Left renal cortex interstitium (tissue), 4 donors: ENCODE measurements around the gene ROS1. TPM values are rescaled to one million over a fixed set of nuclear protein-coding genes. Genes with fewer than 3 reads are reported as not detected.

Source experiments
- DNase-seq, 4 donors: peaks; one replicate each; pipeline ENCODE4 v3.0.0-alpha.2; 2013; ENCODE audit warnings: low read depth in 4 of 4, low spot score in 2 of 4, missing footprints in 1 of 4
- polyA plus RNA-seq, 4 donors: library from polyadenylated mRNA; unstranded; fragments of 120-200 nt; gene quantifications; one replicate each; pipeline ENCODE4 v1.2.1, GENCODE V29; 2013; ENCODE audit not compliant: insufficient read length in 4 of 4

ROS1 gene
- polyA plus RNA-seq, 4 donors: 0.10 to 0.16 (median 0.13) TPM

DNA sequence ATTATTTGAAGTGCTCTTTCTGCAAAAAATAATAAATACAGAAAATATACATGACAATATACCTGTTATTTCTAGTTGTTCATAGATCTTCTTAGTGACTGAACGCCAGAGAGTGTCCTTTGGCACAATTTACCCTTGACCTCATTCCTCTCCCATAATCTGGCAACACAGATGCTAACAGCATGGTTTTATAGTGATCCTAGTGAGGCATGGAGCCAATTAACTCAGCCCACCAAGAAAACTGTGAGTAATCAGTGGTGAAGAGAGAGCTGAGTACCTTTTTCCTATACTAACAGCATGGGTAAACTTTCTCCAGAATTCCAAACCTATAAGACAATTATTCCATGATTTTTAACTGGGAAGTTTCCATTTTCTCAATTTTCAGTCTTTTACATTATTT, 99.3 kb downstream of the ROS1 start:
- no peak for DNase-seq

DNA sequence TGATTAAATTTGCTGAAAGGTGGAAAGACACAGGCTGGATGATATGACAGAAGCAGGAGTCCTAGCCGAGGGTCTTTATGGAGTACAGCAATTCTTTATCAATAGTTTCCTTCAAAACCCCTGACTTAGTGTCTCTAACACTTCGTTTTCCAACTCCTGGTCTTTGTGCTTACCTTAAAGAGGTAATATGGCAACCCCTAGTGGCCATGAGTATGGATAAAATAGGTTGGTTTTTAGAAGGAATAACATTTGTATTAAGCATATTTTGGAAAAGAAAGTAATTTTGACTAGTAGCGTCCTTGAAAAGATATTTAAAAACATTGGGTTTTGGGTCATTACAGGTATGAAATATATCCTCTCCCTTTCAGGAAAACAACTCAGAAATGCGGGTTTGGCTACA, 108.5 kb downstream of the ROS1 start:
- no peak for DNase-seq

DNA sequence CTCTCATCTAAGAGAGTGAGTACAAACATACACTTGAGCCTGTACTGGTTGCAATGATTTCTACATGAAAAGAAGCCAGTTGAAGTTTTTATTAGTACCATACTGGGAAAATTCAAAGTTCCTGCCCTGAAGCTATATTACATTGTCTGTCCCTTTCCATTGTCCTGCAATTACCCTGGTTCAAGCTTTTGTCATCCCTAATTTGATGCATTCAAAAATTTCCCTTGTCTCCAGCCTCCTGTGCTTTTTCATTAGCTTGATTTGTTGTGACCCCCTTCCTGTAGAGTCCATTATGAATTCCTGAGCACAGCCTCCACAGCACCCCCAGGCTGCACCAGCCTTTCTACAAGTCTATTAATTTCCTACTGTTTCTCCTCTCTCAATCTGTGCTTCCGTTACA, 114.0 kb downstream of the ROS1 start:
- no peak for DNase-seq

DNA sequence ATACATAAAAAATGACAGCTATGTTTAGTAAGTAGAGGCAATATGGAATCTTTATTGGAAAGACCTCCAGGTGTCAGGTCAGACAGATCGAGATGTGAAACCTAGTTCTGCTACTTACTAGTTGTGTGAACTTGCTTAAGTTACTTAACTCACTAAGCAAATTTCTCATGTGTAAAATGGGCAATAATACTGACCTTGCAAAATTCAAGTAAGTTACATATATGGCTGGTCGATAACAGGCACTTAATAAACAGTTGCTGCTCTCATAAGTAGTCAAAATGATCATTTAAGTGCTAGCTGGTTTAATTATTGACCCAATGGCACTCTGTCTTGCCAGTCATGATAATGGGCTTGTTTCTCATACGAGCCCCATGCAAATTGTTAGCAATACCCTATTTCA, 114.4 kb downstream of the ROS1 start:
- no peak for DNase-seq

DNA sequence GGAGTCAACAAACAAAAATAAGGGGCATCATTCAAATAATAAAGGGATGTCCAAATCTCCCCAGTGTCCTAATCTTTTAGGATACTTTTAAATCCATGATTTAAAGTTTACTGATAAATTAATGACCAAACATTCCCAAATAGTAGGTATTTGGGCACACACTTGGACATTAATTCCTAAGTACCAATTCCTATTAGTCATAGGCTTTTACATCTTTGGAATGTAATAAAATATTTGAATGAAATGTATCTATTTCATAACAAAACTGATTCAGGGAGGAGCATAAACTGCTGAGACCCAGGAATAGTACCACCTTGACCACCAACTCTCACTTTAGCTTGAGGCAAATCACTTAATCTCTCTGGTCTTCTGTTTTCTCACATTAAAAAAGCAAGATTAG, 116.1 kb downstream of the ROS1 start:
- DNase-seq: no peak

DNA sequence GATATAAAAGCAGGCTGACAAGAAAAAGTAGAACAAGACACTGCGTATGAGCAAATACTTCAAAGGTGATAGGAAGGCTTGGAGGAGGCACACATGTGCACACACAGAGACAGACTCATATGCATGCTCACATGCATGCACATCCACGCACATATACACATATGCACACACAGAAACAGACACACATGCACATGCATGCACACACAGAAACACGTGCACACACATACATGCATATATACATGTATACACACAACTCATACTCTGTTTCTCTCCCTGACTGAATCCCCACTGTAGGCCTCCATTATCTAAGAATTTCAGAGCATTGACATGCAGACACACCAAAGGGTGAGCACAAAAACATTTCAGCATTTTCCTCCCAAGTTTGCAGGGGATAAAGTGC, 116.7 kb downstream of the ROS1 start:
- DNase-seq: no peak

DNA sequence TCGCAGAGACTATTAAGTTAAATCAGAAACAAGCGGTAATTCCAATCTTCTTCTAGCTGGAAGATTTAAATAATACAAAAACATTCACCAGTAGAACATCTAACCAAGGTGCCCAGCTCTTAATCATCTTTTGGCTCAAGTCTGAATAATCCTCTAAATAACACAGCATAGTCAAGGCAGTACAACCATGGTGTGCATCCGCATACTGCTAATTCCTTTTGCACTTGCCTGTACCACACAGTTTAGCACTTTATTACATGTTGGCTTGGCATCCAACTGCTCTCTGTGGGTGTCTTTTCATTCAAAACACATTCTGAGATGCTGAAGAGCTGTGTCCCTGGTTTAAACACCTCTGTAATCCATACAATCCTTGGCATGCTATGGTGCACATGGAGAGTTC, 118.1 kb downstream of the ROS1 start:
- no peak for DNase-seq

DNA sequence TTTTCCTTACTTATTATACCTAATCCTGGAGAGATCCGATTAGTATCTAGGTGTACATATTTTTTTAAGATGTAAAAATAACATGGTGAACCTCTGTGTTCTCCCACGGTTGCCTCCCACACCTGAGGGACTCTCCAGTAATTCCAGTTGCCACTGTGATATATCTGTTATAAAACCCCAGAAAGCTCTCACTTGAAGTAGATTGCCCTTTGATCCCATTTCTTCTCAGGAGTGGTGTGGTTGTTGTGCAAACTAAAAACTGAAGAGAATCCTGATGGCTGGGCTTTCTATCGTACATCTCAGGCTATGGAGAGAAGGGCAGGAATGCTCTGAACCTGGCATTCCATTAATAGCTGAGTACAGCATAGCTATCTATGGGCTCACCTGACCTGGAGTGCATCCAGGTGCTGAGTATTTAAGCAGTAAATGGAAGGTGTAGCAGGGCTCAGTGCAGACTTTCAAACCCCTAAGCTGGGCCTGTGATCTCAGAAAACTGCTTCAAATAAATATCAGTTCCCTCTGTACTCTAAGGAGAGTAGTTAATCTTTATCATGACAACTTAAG, 119.4 kb downstream of the ROS1 start:
- DNase-seq: no peak

DNA sequence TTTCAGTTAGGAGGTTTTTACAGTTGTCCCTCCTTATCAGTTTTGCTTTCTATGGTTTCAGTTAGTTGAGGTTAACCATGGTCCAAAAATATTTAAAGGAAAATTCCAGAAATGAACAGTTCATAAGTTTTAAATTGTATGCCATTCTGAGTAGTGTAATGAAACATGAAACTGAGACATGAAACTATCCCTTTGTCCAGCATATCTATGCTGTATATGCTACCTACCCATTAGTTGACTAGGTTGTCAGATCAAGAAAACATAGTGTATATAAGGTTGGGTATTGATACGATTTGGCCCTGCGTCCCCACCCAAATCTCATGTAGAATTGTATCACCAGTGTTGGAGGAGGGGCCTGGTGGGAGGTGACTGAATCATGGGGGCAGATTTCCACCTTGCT, 121.3 kb downstream of the ROS1 start:
- no peak for DNase-seq

DNA sequence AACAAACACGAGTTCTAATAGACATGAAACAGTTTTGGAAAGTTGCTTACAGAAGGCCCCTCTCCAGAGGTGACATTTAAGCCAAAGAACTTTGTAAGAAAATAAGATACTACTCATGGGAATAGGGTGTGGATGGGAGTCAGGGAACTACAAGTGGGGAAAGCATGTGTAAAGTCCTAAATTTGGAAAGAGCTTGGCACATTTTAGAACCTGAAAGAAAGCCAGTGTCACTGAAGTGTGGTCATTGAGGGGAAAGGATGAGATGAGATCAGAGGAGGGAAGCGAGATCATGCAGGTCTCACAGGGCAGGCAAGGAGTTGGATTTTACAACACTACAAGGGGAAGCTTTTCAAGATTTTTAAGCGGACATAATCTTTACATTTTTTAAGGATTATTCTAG, 122.4 kb downstream of the ROS1 start:
- DNase-seq: no peak

DNA sequence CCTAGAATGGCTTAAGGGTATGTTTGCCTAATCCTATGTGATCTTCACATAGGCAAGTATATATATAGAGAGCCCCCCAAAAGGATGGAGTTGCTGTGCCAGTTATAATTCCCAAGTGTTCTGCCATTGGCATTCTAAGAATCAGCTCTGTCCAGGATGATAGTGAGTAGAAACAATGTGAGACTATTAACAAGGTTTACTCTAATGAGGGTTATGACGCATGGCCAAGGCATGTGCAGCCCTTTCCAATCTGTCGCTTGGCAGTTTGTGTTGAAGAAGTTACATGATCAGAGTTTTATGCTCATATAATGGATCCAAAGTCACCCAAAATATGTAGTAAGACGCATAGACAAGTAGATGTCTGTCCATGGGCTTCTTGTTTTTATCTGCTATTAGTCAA, 126.8 kb downstream of the ROS1 start:
- no peak for DNase-seq

DNA sequence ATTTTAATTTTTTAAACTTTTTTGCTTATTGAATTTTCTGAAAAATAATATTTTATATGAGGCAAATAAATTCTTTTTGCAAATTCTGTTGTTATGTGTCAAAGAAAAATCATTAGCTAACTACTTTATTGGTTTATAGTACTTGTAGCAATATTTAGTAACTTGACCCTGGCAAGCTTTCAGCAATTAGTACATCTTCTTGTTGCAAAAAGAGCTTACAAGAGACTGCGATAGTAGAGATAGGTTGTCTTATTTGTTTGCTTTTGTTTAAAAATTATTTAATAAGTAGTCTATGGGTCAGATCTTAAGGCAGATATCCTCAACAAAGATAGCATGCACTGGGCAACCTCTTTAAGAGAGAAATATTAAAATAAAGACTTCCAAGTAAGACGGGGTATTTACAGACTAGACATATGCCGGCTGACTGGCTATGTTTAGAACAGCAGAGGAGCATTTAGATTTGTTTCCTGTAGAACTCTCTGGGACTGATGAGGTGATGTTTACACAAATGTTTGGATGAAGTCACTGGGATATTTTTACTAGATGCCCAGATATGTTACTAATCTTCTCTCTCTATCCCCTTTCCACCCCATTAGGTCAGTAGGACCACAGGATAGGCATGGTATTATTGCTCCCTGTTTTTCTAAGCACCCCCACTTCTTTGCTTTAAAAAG, 135.4 kb downstream of the ROS1 start:
- no peak for DNase-seq

DNA sequence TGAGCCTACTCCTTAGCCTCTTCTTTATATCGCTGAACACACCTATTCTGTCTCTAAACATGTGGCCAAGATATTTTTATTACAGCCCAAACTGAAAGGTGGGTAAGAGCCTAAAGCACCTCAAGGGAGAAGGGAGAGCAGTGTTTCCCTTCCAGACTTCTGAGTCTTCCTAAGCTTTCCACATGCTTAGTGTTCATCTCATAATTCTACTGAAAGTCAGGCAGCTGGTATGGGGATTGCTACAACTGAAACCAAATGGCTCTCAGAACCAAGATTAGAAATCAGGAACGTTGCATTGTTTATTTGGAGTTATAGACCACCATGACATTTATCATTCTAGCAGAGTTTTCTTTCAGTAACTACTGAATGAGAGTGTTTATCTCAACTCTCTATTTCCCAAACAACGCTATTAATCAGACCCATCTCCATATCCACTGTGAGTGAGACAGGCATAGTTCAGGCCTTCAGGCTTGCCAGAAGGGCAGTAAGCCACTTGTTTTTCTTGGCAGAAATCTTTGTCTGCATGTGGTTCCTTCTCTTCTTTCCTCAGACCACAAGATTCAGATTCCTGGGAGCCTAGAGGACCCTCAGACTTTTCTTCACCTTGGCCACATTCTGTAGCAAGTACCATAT, 137.5 kb downstream of the ROS1 start:
- DNase-seq: no peak

DNA sequence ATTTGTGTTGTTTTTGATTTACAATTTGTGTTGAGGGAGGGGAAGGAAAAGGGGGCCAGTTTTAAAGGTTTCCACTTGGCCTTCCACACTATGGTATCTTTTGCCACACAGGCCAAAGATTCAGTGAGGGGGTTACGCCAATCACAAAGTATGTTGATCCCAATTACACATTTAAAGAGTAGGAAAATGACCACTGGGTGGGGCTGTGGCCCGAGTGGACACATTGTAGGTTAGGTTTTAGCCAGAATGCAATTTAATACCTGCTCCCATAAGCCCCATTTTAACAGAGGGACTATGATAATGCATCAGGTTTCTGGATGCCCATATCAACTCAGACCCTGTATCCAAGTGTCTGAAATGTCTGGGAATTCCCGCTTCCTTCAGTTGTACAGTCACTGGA, 144.8 kb downstream of the ROS1 start:
- DNase-seq: no peak

DNA sequence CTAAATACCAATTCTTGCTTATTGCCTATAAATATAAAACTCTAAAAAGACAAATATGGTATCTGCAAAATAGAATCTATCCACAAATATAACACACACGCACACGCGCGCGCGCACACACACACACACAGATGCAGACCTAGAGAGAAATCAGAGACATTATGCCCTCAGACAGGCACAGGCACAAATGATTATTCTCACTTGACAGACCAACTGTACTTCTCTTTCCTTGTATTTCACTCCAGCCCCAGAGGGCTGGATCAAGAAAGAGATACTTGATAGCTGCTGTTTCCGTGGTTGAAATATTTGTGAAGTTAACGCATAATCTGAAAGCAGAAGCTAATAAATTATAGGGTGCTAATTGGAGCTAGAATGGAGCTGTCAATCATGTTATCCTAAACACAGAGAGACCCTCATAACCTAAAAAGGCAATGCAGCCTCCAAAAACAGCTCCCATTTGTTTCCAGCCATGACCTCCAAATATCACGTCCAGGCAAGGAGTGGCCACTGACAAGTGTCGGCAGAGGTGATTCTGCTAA, 148.9 kb downstream of the ROS1 start:
- no peak for DNase-seq

DNA sequence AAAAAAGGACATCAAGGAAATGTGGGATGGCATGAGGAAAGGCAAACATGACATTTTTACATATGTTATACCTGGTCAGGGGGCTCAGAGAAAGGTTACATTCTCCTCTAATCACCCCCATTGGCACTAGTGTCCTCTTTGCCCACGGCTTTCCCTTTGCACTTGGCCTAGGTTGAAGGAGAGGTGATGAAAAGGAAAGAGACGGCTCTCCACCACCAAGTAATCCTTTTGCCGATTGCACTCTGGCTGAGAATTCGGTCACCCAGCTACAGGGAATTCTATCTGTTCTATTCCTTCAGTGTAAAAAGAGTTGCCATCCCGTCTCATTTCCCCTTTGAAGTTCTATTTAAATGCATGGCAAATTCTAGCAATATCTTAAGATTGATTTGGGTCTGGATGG, 150.0 kb downstream of the ROS1 start:
- DNase-seq: no peak

DNA sequence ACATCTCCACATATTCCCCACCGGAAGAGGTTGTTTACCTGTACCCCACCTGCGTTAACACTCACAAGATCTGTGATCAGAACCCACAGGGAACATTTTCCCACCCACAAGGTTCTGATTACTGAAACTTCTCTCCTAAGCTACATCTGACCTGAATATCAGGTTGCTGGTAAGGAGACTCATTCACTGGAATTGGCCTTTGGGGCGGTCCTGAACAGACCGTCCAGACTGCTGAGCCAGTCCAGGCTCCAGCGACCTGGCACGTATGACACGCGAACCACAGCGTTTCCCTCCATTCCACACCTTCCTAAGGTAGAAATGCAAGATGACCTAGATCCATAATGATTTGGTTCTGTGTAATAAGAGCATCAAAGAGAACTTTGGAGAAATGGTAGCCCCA, 150.5 kb downstream of the ROS1 start:
- no peak for DNase-seq

DNA sequence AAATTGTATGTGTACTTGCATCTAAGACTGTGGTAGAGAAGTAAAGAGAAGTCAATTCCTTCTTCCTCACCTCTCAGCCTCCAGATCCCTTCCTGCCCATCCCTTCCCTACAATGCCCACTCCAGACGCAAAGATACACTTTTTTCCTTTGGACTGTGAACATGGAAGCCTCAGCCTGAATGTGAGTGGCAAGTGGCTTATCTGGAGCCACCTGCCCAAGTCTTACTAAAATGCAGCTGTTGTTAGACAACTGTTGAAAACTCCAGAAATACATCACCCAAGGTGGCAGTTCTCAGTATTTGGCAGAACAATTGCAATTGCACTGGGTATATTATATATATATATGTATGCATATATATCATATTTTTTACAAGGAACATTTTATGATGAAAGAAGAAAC, 152.9 kb downstream of the ROS1 start:
- no peak for DNase-seq

DNA sequence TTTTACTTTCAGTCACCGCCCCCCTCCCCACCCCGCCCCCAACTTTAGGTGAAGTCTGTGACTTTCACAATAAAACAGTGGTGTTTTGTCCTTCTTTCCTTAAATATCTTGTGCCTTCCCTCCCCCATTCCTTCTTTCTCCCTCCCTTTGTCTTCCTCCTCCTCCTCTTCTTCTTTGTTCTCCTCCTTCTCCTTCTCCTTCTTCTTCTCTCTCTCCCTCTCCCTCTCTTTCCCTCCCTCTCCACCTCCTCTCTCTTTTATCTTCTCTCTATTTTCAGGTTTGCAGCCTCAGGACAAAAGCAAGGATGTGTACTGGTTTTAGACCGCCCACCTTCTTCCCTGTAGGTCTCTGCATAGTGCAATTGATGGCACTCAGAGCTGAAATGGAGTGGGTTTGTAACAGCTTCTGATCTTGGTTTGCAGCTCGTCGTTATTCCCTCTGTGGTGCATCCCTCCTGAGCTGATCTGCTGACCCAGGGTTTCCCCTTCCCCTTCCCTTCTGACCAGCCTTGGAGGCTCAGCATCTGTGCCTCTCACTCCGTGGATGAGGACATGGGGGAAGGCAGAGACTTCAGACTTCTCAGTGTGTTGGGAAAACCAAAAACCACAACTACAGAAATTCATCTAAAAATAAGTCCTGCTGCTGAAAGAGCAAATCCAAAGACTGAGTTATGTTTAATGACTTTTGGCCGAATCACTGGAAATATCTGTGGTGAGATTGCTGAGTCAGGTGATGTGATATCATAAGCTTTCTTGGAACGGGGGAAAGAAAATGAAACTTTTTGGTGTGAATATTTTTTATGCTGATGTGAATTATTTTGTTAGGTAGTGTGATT, 153.5 kb downstream of the ROS1 start:
- no peak for DNase-seq

DNA sequence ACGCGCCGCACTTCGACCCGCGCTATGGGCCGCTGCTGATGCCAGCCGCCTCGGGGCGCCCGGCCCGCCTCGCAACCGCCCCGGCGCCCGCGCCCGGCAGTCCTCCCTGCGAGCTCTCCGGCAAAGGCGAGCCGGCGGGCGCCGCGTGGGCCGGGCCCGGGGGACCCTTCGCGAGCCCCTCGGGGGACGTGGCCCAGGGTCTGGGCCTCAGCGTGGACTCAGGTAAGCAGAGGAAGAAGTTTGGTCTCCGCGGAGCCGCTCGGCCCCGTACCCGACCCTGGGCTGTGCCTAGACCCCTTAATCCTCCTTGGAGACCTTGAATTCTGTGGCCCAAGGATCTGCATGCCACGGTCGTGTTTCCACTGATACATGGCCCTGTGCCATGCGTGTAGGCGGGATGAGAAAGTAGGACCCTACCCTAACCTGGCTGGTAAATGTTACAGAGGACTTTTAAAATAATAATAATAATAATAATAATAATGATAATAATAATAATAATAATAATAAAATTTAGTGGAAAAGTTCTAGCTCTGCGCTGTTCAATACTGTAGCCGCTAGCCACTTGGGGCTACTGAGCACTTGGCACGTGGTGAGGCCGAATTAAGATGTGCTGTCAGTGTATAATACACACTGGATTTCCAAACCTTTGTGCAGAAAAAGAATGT, 154.8 kb downstream of the ROS1 start:
- DNase-seq: no peak
